Stimulated activated CD8-positive, alpha-beta memory T cell treated with anti-CD3 and anti-CD28 coated beads, Interleukin-7, amount 100 ng/mL, for 24 hours (primary cell): Measurements from ENCODE around the gene PCYT1A.
"Not testable (repeated sequence)": the region's sequence is repeated elsewhere in the genome, so short reads cannot be mapped to it uniquely, and the experiment has no call there.

ENCODE experiments used
- DNase-seq: peaks from one replicate; pipeline ENCODE4 v3.0.0-alpha.2; 2020; ENCODE audit warnings: low read depth

PCYT1A gene

GRCh38 chr3:196192524-196193051 lies 94.9 kb downstream of the PCYT1A start:
- DNase-seq, result no peak

- peak; percentile 20 for DNase-seq
Observed at GRCh38 chr3:196192036-196192523, 95.4 kb downstream of the PCYT1A start.

- DNase-seq, result no peak
Observed at GRCh38 chr3:196189566-196190347, 97.8 kb downstream of the PCYT1A start.

- DNase-seq, result no peak
Observed at GRCh38 chr3:196186651-196187573, 100.6 kb downstream of the PCYT1A start.

- no peak for DNase-seq
Observed at GRCh38 chr3:196184881-196185280, 102.6 kb downstream of the PCYT1A start.

GRCh38 chr3:196184169-196184432 lies 103.4 kb downstream of the PCYT1A start:
- DNase-seq, result not testable (repeated sequence)

GRCh38 chr3:196181127-196181546 lies 106.4 kb downstream of the PCYT1A start:
- no peak for DNase-seq

GRCh38 chr3:196180346-196180745 lies 107.2 kb downstream of the PCYT1A start:
- DNase-seq, result no peak
